HG03175 (cell line): ENCODE results near the gene PRXL2B.
"Not testable (repeated sequence)": the region's sequence is repeated elsewhere in the genome, so short reads cannot be mapped to it uniquely, and the experiment has no call there.

Experiments used
- ATAC-seq: cut with Tn5 transposase; IDR thresholded peaks from one replicate; pipeline ENCODE4 v1.9.1; 2021; ENCODE audit warnings: mild to moderate bottlenecking, moderate library complexity; ENCODE audit not compliant: unreplicated experiment

The PRXL2B gene, protein sequence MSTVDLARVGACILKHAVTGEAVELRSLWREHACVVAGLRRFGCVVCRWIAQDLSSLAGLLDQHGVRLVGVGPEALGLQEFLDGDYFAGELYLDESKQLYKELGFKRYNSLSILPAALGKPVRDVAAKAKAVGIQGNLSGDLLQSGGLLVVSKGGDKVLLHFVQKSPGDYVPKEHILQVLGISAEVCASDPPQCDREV

DNA sequence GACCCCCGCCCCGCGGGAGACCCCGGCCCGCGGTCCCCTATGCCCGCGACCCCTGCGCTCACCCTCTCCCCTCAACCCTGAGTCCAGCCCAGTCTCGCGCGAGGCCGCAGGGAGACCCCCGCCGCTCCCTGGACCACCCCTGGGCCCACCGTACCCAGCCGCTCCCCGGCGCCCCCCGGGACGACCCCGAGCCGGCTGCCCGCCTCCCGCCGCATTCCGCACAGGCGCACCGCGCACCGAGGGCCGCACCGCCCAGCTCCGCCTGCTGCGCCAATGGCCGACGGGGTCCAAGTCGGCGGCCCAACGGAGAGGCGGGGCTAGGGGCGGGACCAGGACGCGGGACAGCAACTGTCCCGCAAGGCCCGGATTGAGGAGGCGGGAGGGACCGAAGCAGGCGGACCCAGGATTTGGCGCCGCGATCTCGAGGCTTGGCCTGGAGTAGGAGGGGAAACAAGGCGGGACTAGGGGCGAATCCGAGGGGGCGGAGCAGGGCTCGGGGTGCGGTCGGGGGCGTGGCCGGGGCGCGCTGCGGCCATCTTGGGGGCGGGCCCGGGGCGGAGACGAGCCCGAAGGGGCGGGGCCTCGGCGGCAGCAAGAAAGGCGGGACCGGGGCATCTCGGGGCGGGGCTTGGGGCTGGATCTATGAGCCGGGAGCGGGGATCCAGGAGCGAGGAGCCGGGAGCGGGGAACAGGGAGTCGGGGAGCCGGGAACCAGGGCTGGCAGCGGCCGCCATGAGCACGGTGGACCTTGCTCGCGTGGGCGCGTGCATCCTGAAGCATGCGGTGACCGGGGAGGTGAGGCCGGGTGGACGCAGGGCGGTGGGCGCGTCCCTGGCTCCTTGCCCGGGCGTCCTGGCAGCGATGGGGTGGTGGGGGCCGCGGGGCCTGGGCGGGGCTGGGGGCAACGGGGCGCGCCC lies at the start of gene PRXL2B:
Gene PRXL2B (plus strand): TSS at position 624 of the 917 bp plus-strand sequence. CDS start 109 bp downstream, at position 733.
- peak; percentile 71 for ATAC-seq

DNA sequence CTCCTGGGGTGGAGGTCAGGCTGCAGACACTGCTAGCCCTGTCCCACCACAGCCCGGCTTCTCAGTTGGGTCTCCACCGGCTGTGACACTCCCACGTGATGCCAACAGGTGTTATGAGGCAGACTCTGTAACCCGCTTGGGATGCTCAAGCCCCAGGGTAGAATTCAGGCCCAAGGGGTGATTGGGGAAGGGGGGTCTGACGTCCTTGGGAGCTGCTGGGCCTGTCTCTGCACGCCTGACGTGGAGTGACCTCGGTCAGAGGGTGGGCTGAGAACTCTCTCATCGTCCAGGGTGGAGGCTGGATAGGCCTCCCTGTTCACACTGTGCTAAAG lies 48.8 kb upstream of the PRXL2B start:
- ATAC-seq = no peak

DNA sequence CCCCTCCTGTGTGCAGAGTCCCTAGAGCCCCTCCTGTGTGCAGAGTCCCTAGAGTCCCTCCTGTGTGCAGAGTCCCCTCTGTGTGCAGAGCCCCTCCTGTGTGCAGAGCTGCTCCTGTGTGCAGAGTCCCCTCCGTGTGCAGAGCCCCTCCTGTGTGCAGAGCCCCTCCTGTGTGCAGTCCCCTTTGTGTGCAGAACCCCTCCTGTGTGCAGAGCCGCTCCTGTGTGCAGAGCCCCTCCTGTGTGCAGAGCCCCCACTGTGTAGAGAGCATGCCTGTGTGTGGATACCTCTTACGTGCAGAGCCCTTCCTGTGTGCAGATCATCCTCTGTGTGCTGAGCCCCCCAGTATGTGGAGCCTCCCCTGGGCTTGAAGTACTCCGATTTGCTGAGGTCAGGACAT lies 48.2 kb upstream of the PRXL2B start:
- no peak for ATAC-seq

DNA sequence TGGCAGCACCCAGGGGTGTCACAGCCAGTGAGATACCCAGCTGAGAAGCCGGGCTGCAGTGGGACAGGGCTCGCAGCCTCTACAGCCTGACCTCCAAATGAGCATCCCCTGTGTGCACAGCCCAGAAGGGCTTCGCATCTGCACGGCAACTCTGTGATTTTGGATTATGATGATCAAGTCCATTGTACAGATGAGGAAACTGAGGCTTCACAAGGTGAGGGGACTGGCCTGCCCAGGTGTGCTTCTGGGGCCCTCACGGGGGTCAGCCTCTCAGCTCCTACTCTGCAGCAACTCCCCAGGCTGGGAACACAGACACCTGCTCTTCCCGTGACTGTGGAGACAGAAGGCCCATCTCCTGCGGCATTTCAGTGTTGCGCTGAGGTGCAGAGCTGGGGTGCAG lies 47.7 kb upstream of the PRXL2B start:
- ATAC-seq = no peak

DNA sequence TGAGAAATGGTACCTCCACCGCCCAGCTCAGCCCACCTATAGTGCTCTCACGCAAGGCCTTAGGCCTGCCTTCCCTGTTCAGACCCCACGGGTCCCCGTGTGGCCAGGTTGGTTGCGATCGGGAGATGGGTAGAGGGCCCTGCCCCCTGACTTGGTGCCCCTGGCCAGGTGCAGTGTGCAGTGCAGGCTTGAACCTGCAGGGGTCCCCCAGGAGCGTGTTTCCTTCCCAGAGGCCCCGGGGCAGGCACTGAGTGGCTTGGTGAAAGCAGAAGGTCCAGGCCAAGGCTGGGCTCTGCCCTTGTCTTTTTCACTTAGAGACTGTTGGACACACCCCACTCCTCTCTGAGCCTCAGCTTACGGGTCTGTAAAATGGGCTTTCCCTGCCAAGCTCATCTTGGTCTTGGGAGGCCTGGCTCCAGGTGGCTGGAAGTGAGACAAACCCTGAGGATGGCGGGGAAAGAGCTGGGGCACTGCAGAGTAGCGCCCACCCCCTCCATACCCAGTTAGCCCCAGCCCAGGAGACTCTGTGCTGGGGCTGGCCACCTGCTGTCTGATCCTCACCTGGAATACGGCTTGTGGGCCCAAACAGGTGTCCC lies 47.2 kb upstream of the PRXL2B start:
- no peak for ATAC-seq

DNA sequence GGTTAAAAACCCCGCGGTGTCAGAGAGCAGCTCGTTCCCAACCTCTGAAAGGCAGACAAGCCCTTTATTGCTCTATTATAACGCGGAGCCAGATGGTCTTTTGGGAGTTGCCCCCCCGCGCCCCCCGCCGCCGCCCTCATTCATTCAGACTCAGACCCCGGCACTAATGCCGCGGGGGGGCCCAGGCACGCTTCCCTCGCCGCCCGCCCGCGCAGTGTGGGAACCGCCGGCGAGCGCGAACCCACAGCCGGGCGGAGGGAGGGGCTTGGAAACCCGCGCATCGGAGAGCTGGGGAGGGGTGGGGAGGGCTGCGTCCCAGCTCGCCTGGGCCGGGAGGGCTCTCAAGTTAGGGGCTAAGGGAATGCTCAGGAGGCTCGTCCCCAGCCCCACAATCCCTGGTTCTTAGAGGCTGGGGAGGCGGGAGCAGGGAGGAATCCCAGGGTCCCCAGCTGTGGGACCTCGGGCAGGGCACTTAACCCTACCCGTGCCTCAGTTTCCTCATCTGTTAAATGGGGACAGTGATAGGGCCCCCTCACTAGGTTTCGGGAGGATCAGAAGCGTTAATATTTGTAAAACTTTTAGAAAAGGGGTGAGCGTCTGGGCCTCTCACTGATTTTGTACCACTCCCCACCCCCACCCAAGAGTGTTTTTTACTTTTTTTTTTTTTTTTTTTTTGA lies 45.6 kb upstream of the PRXL2B start:
- no peak for ATAC-seq

DNA sequence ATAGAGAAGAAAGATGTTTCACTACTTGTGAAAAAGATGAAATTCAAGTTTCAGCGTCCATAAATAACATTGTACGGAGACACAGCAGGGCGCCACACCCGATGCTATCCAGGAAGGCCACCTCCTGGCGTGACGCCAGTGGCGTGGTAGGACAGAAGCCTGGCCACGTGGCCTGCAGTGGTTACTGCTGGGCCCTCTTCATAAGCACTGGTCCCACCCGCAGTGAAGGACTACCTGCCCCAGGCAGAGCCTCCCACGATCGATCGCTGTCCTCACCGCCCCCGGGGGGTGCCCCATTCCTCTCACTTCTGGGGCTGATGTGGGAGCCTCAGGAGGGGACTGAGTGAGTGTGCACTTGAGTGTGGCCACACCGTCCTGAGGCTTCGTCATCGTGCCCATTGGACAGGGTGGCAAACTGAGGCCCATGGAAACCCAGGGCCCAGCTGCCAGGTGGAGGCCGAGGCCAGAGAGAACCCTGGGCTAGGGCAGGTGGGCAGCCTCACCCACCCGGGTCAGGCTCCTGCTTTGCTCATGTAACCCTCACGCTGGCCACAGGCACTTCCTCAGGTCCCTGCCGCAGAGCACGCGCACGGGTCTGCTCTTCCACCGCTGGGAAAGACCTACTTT lies 44.8 kb upstream of the PRXL2B start:
- no peak for ATAC-seq

DNA sequence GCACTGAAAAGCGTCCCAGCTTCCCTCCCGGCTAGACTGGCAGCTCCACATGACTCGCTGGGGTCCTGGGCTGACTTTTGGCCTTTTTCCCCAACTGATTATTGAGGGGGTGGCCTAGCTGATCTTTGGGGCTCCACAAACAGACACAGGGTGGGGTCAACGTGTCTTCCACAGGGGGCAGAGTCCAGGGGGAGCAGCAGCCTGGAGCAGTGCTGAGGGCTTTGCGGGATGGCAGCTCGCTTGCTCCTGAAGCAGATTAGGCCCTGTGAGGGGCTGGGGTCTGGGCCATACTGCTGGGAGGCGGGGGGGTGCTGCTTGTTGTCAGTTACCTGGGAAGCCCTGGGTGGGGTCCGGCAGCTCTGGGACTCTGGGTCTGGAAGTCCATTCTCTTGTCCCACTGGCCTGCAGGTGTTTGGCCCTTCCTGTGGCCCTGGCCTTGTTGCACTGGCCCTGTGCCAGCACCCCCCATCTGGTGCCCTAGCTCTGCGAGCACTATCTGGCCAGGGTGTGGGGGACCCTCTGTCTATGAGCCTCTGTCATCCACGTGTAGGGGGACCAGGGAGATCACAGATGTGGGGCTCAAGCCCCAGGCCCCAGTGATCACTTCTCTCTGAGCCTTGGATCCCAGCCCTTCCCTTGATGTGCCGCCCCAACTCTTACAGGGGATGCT lies 44.2 kb upstream of the PRXL2B start:
- no peak for ATAC-seq

DNA sequence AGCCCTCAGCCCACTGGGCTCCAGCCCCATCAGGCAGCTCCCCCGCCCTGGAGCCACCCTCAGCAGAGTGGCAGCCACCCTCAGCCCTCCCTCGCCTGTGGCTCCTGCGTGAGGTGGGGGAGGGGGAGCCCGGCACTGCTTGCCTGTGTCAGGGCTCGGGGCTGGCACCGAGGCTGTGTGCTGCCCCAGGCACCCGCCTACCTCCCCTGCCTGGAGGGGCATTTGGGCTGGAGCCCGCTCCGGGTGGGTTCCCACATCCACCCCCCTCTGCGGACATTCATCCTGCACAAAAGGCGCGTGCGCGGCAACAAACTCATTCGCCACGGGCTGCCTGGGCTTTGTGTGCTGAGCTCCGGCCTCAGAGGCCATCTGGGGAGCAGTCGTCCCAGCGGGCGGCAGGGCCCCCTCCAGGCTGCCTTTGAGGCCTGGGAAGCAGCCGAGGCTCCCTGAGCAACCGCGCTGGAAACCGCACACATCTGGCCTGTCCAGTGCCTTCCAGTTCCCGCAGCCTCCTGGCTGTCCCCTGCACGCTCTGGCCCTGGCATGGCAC lies 43.0 kb upstream of the PRXL2B start:
- no peak for ATAC-seq

DNA sequence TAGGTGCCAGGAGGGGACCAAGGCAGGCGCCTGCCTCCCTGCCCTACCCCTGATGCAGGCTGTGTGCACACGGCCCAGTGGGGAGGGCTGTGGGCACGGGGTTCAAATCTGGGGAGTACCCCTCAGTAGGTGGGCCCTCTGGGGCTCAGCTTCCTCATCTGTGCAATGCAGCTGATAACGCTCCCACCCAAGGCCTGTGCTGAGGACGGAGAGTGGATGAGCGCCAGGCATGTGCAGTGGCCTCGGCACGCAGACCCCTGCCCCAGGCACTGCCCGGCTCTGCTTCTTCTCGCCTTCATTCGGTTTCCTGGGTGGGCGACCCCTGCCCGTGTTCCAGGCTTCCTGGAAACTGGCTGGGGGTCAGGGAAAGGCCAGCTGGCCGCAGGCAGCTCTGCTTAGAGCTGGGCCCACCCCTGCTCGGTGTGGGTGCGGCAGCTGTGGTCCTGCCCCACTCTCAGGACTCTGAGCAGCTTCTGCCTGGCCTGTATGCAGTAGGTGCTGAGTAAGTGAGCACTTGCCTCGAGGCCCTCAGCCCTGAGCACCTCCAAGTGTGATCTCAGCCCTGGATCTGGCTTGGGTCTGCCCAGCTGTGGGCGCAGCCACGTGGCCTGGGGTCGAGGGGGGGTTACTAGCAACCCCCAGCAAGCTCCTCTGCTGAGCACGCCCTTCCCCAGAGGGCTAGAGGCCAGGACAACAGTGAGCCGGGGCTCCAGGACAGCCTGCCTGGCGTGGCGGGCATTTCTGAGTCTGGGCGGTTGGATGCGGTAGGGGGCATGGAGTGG lies 42.3 kb upstream of the PRXL2B start:
- ATAC-seq = no peak

DNA sequence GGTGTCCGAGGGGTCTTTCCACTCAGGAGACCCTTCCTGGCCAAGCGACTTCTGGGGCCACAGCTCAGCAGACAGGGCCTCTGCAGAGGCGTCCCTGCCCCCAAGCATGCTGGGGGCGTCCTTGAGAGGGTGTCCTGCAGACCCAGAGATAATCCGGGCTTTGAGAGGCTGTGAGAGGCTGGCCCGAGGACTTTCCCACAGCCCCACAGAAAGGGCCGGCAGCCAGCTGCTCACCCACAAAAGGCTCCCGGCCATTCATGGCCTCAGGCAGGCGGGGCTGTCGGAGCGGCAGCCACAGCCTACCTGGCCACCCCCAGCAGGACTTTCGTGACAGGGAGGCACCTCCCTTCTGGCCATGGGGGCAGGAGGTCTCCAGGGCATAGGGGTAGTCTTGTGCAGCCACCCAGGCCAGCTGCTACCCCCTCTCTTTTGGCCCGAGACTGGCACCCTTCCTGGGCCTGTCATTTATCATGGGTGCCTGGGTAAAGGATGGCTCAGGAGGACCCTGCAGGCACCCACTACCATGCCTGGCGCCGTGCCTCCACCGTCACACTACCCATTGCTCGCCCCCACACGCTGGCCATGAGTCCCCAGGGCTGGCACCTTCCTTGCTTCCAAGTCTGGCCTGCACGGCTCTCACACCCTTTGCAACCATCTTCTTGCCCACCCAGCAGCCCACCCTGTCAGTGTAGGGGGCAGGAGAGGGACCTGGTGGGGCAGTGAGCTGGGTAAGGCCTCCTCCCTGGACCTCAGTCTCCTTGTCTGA lies 41.5 kb upstream of the PRXL2B start:
- ATAC-seq = no peak

DNA sequence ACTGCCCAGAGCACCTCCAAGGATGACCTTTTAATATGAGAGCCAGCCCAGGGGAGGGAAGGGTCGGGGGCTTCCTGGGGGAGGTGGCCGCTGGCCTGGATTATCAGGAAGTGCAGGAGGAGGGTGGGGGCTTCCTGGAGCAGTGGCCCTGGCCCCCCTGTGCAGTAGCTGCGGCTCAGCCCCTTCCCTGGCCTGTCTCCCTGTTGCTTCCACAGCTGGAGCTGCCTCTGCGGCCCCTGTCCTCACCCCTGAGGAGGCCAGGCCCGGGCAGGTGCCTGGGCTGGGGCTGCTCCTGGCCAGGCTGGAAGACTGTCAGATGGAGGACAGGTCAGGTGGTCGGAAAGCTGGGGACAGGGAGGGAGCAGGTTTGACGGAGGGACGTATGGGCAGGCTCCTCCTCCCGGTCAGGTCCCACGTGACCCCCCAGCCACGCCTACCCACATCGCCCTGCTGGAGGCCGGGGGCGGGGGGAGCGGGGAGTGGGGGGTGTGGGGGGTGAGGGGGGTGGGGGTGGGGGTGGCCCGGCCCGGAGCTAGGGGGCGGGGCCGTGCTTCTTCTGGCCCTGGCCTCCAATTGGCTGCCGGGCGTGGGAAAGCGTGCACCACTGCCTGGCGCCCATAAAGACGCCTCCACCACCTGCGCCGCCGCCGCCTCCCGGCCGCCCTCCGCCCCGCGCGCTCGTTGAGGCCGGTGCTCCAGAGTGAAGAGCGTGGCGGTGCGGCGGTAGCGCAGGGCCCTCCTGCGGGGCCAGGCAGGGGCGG lies 40.6 kb upstream of the PRXL2B start:
- ATAC-seq = peak; percentile 38

DNA sequence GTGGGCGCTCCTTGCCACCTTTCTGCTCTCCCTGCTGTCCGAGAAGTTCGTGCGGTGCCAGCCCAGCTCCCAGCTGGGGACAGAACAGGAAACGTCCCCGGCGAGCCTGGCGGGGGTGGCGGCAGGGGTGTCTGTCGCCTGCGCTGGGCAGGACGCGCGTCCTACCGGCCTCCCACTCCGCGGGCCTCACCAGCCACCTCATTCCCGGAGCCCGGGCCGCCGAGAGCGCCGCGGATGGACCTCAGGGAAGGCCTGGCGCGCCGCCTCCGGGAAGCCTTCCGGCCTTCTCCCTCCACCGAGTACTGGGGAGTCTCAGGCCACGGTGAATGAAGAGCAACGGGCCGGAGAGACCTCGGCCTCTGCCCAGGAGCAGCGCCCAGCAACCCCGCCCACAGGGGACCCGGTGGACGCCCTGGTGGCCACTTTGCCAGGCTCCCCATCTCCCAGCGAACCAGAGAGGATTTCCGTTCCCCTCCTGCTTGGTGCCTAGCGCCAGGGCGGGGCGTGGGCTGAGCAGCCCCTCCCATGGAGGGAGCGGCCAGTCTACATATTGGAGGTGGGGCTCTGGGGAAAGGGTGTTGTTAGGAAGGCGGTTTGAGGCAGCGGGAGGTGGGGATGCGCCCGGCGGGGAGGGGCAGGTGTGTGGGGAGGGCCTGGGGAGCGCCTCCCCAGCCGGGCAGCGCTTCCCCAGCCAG lies 39.9 kb upstream of the PRXL2B start:
- peak; percentile 37 for ATAC-seq

DNA sequence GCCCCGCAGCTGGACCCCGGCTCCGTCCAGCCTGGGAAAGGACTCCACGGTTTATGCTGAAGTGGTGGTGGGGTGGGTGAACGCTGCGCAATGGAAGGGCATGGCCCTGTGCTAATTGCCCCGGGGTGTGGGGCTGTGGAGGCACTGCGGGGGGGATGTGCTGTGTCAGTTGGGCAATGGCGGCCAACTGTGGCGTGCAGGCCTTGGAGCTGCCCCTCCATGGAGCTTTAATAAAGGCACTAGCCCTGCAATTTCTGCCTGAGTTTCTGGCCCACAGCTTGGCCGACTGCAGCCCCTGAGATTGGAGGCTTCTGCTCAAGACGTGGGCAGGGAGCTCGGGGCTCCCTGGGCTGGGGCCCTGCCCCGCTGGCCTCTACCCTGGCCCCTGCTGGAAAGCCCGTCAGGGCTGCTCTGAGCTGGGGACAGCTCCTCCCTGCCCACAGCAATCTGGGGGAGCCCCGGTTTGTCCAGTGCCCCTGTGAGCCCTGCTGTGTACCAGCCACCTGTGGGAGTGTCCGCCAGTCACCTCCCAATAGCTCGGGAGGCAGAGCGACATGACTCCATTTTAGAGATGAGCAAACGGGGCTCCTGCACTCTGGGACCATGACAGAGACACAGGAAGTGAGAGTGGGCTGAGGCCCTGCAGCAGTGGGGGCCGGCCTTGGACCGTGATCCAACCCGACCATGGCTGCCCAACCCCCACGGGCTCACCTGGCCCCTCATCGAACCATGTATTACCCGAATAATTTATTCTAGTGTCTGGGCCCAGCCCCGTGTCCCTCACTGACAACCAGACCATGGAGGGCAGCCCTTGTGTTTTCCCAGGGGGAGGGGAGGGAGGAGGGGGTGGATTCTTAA lies 39.1 kb upstream of the PRXL2B start:
- ATAC-seq = no peak

DNA sequence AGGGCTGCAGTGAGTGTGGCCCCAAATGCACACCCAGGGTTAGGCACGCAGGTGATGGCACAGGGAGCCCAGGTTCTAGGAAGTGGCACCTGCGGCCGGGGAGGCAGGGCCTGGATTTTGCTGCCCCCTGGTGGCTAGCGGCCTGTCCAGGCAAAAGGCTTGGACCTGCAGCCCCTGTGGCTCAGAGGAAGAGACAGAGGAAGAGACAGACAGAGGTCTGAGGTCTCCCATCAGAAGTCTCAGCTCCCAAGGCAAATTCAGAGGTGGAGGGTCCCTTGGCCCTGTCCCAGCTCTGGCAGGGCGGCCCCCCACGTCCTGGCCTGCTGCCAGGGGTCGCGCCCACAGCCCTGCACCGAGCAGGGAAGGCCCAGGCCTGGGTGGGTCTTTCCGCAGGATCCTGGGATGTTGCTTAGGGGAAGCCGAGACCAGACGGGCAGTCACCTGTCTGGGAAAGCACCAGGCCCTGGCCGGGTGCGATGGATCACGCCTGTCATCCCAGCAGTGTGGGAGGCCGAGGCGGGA lies 38.4 kb upstream of the PRXL2B start:
- peak; percentile 27 for ATAC-seq

DNA sequence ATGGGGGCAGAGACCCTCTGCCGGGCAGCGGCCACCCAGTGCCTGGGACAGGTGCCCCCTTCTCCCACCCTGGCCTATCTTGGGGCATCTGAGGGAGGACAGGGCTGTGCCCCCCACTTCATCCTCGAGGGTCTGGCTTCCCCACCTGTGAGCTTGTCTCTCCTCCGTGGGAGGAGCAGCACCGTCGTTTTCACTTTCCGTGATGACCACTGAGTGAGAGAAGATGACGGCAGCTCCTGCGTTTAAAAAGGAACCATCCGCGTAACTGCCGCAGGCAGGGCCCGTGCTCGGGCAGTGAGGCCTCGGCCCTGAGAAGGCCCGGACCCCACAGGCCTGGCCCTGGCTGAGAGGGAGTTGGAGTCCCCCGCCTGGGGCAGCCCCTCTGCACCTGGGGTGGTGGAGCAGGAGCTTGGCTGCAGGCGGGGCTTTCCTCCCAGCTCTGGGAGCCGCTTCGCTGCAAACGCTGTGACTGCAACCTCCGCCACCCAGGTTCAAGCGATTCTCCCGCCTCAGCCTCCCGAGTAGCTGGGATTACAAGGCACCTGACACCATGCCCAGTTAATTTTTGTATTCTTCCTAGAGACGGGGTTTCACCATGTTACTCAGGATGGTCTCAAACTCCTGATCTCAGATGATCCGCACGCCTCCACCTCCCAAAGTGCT lies 37.1 kb upstream of the PRXL2B start:
- not testable (repeated sequence) for ATAC-seq
